ENCODE measurements around the gene ARMC6.
A peak's percentile ranks its signal among the peaks of the same experiment; 100 is the strongest.
"Not testable (repeated sequence)": the region's sequence is repeated elsewhere in the genome, so short reads cannot be mapped to it uniquely, and the experiment has no call there.

Gene ARMC6

GRCh38 chr19:19021115-19021514 lies 12.3 kb upstream of the ARMC6 start:
- 29% methylated on average over 3 of the region's 3 CpGs for WGBS
- Histone ChIP-seq H3K9me3 (ENCODE audit: control insufficient read depth, low read length) (no peaks in the 10 kb centered on the region), H2BK120ac (ENCODE audit: low read depth, low read length) (no peak overlapping the region), H4K91ac (ENCODE audit: low read length) (no peak overlapping the region), H3K23ac (ENCODE audit: low read length in 2 of 2) (no peak overlapping the region), H3K18ac (ENCODE audit: low read depth in 1 of 2, low read length in 2 of 2) (no peak overlapping the region), H3K4me2 (ENCODE audit: low read length, poor library complexity, severe bottlenecking) (peak overlapping the region; percentile 21), H3K79me1 (replicated peaks; ENCODE audit: low read length, poor library complexity, severe bottlenecking) (peaks cover 25% of the 10 kb centered on the region), H2BK12ac (ENCODE audit: low read length in 2 of 2) (no peak overlapping the region), H2AK5ac (ENCODE audit: low read length, severe bottlenecking) (no peak overlapping the region), H2BK5ac (ENCODE audit: low read depth, low read length, poor library complexity, severe bottlenecking) (no peak overlapping the region), H3K36me3 (ENCODE audit: control insufficient read depth in 1 of 2, insufficient read depth in 2 of 2, low read depth in 1 of 2, low read length in 2 of 2) (peaks cover 53 to 71% of the 10 kb centered on the region in 2 experiments), H4K8ac (ENCODE audit: low read length) (no peak overlapping the region), H3K4me1 (ENCODE audit: control insufficient read depth, insufficient read depth, low read depth, low read length) (peaks cover 4% of the 10 kb centered on the region), H3K27ac (ENCODE audit: low read length, poor library complexity, severe bottlenecking) (peak overlapping the region; percentile 87), H2BK15ac (ENCODE audit: low read depth, poor library complexity, severe bottlenecking) (no peak overlapping the region), H2AFZ (ENCODE audit: low read depth, low read length) (no peak overlapping the region), H3K9ac (ENCODE audit: low read length) (peak overlapping the region; percentile 63), H3K14ac (ENCODE audit: low read length in 2 of 2) (no peak overlapping the region), H3K4ac (ENCODE audit: low read depth in 1 of 2, low read length in 2 of 2) (no peak overlapping the region), H3K4me3 (ENCODE audit: insufficient read depth in 1 of 2, low read depth in 1 of 2, low read length in 2 of 2) (no peak overlapping the region), H3K27me3 (ENCODE audit: control insufficient read depth in 1 of 2, insufficient read depth in 1 of 2, low read length in 2 of 2) (no peaks in the 10 kb centered on the region)
- DNase-seq: peak; percentile 76

- peaks cover 26% of the 10 kb centered on the region for H3K79me1 ChIP-seq (replicated peaks; ENCODE audit: low read length, poor library complexity, severe bottlenecking)
- H2BK5ac ChIP-seq (ENCODE audit: low read depth, low read length, poor library complexity, severe bottlenecking): no peak overlapping the region
- no peak overlapping the region for H3K14ac ChIP-seq (ENCODE audit: low read length in 2 of 2)
- H2AFZ ChIP-seq (ENCODE audit: low read depth, low read length): no peak overlapping the region
- H3K27me3 ChIP-seq (ENCODE audit: control insufficient read depth in 1 of 2, insufficient read depth in 1 of 2, low read length in 2 of 2): no peaks in the 10 kb centered on the region
- H3K4me2 ChIP-seq (ENCODE audit: low read length, poor library complexity, severe bottlenecking): no peak overlapping the region
- no peak overlapping the region for H3K18ac ChIP-seq (ENCODE audit: low read depth in 1 of 2, low read length in 2 of 2)
- H2BK12ac ChIP-seq (ENCODE audit: low read length in 2 of 2): no peak overlapping the region
- no peak overlapping the region for H3K9ac ChIP-seq (ENCODE audit: low read length)
- no peak overlapping the region for H3K4me3 ChIP-seq (ENCODE audit: insufficient read depth in 1 of 2, low read depth in 1 of 2, low read length in 2 of 2)
- H4K91ac ChIP-seq (ENCODE audit: low read length): no peak overlapping the region
- no peaks in the 10 kb centered on the region for H3K9me3 ChIP-seq (ENCODE audit: control insufficient read depth, low read length)
- 99% methylated on average over 3 of the region's 4 CpGs for WGBS
- no peak overlapping the region for H4K8ac ChIP-seq (ENCODE audit: low read length)
- peaks cover 55 to 71% of the 10 kb centered on the region in 2 experiments for H3K36me3 ChIP-seq (ENCODE audit: control insufficient read depth in 1 of 2, insufficient read depth in 2 of 2, low read depth in 1 of 2, low read length in 2 of 2)
- DNase-seq: no peak
- H2BK120ac ChIP-seq (ENCODE audit: low read depth, low read length): no peak overlapping the region
- H2BK15ac ChIP-seq (ENCODE audit: low read depth, poor library complexity, severe bottlenecking): no peak overlapping the region
- peaks cover 3% of the 10 kb centered on the region for H3K4me1 ChIP-seq (ENCODE audit: control insufficient read depth, insufficient read depth, low read depth, low read length)
- no peak overlapping the region for H3K27ac ChIP-seq (ENCODE audit: low read length, poor library complexity, severe bottlenecking)
- no peak overlapping the region for H3K4ac ChIP-seq (ENCODE audit: low read depth in 1 of 2, low read length in 2 of 2)
- H2AK5ac ChIP-seq (ENCODE audit: low read length, severe bottlenecking): no peak overlapping the region
- H3K23ac ChIP-seq (ENCODE audit: low read length in 2 of 2): no peak overlapping the region
These were observed 10.9 kb upstream of the ARMC6 start for GRCh38 chr19:19022380-19022961.

DNA sequence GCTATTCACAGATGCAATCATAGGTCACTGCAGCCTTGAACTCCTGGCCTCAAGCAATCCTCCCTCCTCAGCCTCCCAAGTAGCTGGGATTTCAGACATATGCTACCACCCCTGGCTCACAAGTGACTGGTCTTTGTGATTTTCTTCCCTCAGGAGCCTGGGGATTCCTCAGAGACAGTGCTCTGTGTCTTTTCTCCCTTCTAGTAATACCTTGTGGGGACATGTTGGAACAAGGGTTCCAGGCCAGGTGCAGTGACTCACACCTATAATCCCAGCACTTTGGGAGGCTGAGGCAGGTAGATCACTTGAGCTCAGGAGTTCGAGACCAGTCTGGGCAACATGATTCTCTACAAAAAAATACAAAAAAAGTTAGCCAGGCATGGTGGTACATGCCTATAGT lies 10.0 kb upstream of the ARMC6 start:
- H2BK5ac ChIP-seq (ENCODE audit: low read depth, low read length, poor library complexity, severe bottlenecking); DNase-seq; H3K23ac ChIP-seq (ENCODE audit: low read length in 2 of 2); H3K18ac ChIP-seq (ENCODE audit: low read depth in 1 of 2, low read length in 2 of 2); H2AK5ac ChIP-seq (ENCODE audit: low read length, severe bottlenecking); H3K4me1 ChIP-seq (ENCODE audit: control insufficient read depth, insufficient read depth, low read depth, low read length); H2BK120ac ChIP-seq (ENCODE audit: low read depth, low read length); H2BK15ac ChIP-seq (ENCODE audit: low read depth, poor library complexity, severe bottlenecking); H3K4me2 ChIP-seq (ENCODE audit: low read length, poor library complexity, severe bottlenecking); H2AFZ ChIP-seq (ENCODE audit: low read depth, low read length); H3K9ac ChIP-seq (ENCODE audit: low read length); H3K4me3 ChIP-seq (ENCODE audit: insufficient read depth in 1 of 2, low read depth in 1 of 2, low read length in 2 of 2); H4K91ac ChIP-seq (ENCODE audit: low read length); H2BK12ac ChIP-seq (ENCODE audit: low read length in 2 of 2); H3K14ac ChIP-seq (ENCODE audit: low read length in 2 of 2); H3K27me3 ChIP-seq (ENCODE audit: control insufficient read depth in 1 of 2, insufficient read depth in 1 of 2, low read length in 2 of 2); H3K27ac ChIP-seq (ENCODE audit: low read length, poor library complexity, severe bottlenecking); H4K8ac ChIP-seq (ENCODE audit: low read length); H3K4ac ChIP-seq (ENCODE audit: low read depth in 1 of 2, low read length in 2 of 2); H3K9me3 ChIP-seq (ENCODE audit: control insufficient read depth, low read length): not testable (repeated sequence)
- Histone ChIP-seq H3K79me1 (replicated peaks; ENCODE audit: low read length, poor library complexity, severe bottlenecking) (peaks cover 29% of the 10 kb centered on the region), H3K36me3 (ENCODE audit: control insufficient read depth in 1 of 2, insufficient read depth in 2 of 2, low read depth in 1 of 2, low read length in 2 of 2) (peaks cover 57 to 71% of the 10 kb centered on the region in 2 experiments)
- 100% methylated on average over 1 of the region's 1 CpG for WGBS

DNA sequence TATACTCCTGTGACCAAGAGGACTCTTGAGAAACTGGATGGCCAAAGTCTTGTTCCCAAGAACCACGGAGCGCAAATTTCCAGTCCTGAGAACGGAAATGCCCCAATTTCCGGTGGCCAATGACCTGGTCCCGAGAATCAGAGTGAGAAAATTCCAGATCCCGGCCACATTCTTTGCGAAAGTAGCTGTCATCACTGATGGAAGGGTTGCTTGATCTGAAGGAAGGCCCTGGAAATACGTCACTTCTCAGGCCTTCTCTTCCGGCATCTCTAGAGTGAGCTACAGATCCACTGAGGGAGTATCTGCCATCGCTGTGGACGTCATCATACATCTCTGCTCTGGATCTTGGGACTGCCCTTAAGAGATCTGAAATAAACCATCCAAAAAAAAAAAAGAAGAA lies 7.5 kb upstream of the ARMC6 start:
- peaks cover 3% of the 10 kb centered on the region for H3K4me1 ChIP-seq (ENCODE audit: control insufficient read depth, insufficient read depth, low read depth, low read length)
- H3K4me3 ChIP-seq (ENCODE audit: insufficient read depth in 1 of 2, low read depth in 1 of 2, low read length in 2 of 2): no peak overlapping the region
- H3K9ac ChIP-seq (ENCODE audit: low read length): no peak overlapping the region
- peaks cover 28% of the 10 kb centered on the region for H3K79me1 ChIP-seq (replicated peaks; ENCODE audit: low read length, poor library complexity, severe bottlenecking)
- no peak overlapping the region for H3K4me2 ChIP-seq (ENCODE audit: low read length, poor library complexity, severe bottlenecking)
- H2AK5ac ChIP-seq (ENCODE audit: low read length, severe bottlenecking): no peak overlapping the region
- H3K4ac ChIP-seq (ENCODE audit: low read depth in 1 of 2, low read length in 2 of 2): no peak overlapping the region
- H4K8ac ChIP-seq (ENCODE audit: low read length): no peak overlapping the region
- 96% methylated on average over 11 of the region's 11 CpGs for WGBS
- no peaks in the 10 kb centered on the region for H3K27me3 ChIP-seq (ENCODE audit: control insufficient read depth in 1 of 2, insufficient read depth in 1 of 2, low read length in 2 of 2)
- no peak overlapping the region for H2BK5ac ChIP-seq (ENCODE audit: low read depth, low read length, poor library complexity, severe bottlenecking)
- no peak overlapping the region for H2AFZ ChIP-seq (ENCODE audit: low read depth, low read length)
- no peak overlapping the region for H3K18ac ChIP-seq (ENCODE audit: low read depth in 1 of 2, low read length in 2 of 2)
- H3K27ac ChIP-seq (ENCODE audit: low read length, poor library complexity, severe bottlenecking): no peak overlapping the region
- no peaks in the 10 kb centered on the region for H3K9me3 ChIP-seq (ENCODE audit: control insufficient read depth, low read length)
- no peak overlapping the region for H2BK12ac ChIP-seq (ENCODE audit: low read length in 2 of 2)
- no peak overlapping the region for H2BK15ac ChIP-seq (ENCODE audit: low read depth, poor library complexity, severe bottlenecking)
- no peak overlapping the region for H4K91ac ChIP-seq (ENCODE audit: low read length)
- no peak overlapping the region for H3K14ac ChIP-seq (ENCODE audit: low read length in 2 of 2)
- H3K36me3 ChIP-seq (ENCODE audit: control insufficient read depth in 1 of 2, insufficient read depth in 2 of 2, low read depth in 1 of 2, low read length in 2 of 2): peaks cover 73 to 79% of the 10 kb centered on the region in 2 experiments
- no peak overlapping the region for H2BK120ac ChIP-seq (ENCODE audit: low read depth, low read length)
- H3K23ac ChIP-seq (ENCODE audit: low read length in 2 of 2): no peak overlapping the region
- DNase-seq: no peak

Measured in mesenchymal stem cell (in vitro differentiated cells and primary cell).